ENCODE results near the gene ADAMTS17. TPM values are rescaled to one million over a fixed set of nuclear protein-coding genes. Genes with fewer than 3 reads are reported as not detected.

ADAMTS17 gene
- total RNA-seq, 4 donors from 2014 or later = 4.5 to 11.4 (median 6.6) TPM

DNA sequence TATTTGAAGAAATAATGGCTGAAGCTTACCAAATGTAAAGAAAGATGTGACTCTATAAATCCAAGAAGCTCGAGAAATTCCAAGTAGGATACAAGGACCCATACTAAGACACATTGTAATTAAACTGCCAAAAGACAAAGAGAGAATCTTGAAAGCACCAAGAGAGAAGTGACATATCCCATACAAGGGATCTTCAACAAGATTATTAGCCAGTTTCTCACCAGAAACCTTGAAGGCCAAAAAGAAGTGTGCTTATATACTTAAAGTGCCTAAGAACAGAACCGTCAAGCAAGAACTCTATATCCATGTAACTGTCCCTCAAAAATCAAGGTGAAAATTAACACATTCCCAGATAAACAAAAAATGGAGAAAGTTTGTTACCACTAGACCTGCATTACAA lies 220.5 kb downstream of the ADAMTS17 start:
- intact Hi-C loops (cut with DNase I) = no loop called here
- 83 to 94% methylated on average over 2 of the region's 2 CpGs for WGBS, 2 donors

GRCh38 chr15:100120111-100120510 lies 221.7 kb downstream of the ADAMTS17 start:
- Histone ChIP-seq H3K4me1 (peaks cover 0 to 7% (median 0%) of the 10 kb centered on the region in 3 donors), H3K4me3 (no peak overlapping the region), H3K36me3 (peaks cover 0 to 4% (median 0%) of the 10 kb centered on the region in 3 donors), H3K27me3 (no peaks in the 10 kb centered on the region), H3K27ac (no peak overlapping the region), H3K9me3 (peaks cover 0 to 30% (median 14%) of the 10 kb centered on the region in 3 donors)
- DNase-seq = no peak
- WGBS, 2 donors = 78 to 91% methylated on average over 1 of the region's 1 CpG
- intact Hi-C loops (cut with DNase I) = no loop called here
- TF ChIP-seq, protein P1, sequence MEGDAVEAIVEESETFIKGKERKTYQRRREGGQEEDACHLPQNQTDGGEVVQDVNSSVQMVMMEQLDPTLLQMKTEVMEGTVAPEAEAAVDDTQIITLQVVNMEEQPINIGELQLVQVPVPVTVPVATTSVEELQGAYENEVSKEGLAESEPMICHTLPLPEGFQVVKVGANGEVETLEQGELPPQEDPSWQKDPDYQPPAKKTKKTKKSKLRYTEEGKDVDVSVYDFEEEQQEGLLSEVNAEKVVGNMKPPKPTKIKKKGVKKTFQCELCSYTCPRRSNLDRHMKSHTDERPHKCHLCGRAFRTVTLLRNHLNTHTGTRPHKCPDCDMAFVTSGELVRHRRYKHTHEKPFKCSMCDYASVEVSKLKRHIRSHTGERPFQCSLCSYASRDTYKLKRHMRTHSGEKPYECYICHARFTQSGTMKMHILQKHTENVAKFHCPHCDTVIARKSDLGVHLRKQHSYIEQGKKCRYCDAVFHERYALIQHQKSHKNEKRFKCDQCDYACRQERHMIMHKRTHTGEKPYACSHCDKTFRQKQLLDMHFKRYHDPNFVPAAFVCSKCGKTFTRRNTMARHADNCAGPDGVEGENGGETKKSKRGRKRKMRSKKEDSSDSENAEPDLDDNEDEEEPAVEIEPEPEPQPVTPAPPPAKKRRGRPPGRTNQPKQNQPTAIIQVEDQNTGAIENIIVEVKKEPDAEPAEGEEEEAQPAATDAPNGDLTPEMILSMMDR (IDR thresholded peaks at IDR 0.05) = no peak
- TF ChIP-seq POLR2A (IDR thresholded peaks at IDR 0.05) = no peak

More for the DNA sequence above, 220.5 kb downstream of the ADAMTS17 start:
- peaks cover 0 to 11% (median 0%) of the 10 kb centered on the region in 3 donors for H3K4me1 ChIP-seq
- H3K27me3 ChIP-seq = no peaks in the 10 kb centered on the region
- DNase-seq = no peak
- H3K36me3 ChIP-seq = peaks cover 0 to 4% (median 0%) of the 10 kb centered on the region in 3 donors
- H3K27ac ChIP-seq = no peak overlapping the region
- H3K9me3 ChIP-seq = peaks cover 0 to 30% (median 14%) of the 10 kb centered on the region in 3 donors
- H3K4me3 ChIP-seq = no peak overlapping the region
- TF ChIP-seq, protein P1 (IDR thresholded peaks at IDR 0.05) = no peak
- no peak for TF ChIP-seq POLR2A (IDR thresholded peaks at IDR 0.05)

DNA sequence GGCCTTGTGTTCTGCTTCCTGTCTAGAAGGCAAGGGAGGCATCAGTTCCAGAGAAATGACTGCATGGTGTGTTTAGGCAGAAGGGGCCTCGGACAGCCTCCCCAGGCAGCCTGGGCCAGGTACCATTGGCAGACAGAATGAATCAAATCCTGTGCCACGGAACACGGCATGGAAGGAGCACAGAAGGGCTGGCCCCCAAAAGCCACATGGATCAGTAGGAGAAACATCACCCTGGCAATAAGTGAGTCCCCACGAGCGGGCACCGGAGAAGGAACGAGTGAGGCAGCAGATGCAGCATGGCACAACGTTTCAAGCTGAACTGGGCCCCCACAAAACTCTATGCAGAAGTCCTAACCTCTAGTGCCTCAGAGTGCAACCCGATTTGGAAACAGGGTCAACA lies 223.2 kb downstream of the ADAMTS17 start:
- peaks cover 0 to 14% (median 7%) of the 10 kb centered on the region in 3 donors for H3K4me1 ChIP-seq
- H3K27me3 ChIP-seq = no peaks in the 10 kb centered on the region
- no peak for DNase-seq
- H3K9me3 ChIP-seq = peaks cover 0 to 30% (median 14%) of the 10 kb centered on the region in 3 donors
- intact Hi-C loops (cut with DNase I) = no loop called here
- no peak for TF ChIP-seq POLR2A (IDR thresholded peaks at IDR 0.05)
- TF ChIP-seq, protein P1 (IDR thresholded peaks at IDR 0.05) = no peak
- H3K27ac ChIP-seq = no peak overlapping the region
- H3K4me3 ChIP-seq = no peak overlapping the region
- peaks cover 0 to 4% (median 0%) of the 10 kb centered on the region in 3 donors for H3K36me3 ChIP-seq
- 74 to 87% methylated on average over 9 of the region's 9 CpGs for WGBS, 2 donors

DNA sequence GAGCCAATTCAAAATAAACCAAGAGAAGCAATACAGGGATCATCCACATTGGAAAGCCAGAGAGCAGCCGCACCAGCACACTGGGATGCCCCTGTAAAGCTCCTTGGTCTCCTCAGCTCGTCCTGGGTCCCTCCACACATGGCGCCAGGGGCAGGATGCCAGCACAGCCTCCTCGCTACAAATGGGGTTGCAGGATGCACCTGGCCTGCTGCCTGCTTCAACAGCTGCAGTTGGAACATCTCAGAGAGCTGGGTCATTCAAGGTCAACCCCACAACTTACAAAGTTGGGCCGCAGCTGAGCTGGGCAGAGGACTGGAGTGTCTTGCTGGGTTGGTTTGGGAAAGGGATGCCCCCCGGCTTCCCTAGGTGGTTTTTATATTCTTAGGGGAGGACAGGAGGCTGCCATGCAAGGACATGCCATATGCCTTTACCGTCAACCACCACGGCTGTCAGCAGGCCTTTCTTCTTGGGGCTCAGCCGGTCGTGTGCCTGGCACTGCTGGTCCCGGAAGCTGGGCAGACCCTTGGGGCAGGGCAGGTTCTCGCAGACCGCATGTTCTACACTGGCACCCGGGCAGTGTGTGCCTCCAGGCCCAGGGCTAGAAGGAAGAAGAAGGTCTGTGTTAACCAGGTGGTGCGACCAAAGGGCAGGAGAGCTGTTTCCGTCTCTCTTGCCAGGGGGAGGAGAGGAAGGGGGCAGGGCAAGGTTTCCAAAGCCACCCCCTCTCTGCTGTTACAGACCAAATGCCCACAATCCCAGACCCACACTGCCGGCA lies 225.2 kb downstream of the ADAMTS17 start:
- intact Hi-C loops (cut with DNase I) = no loop called here
- peaks cover 0 to 22% (median 6%) of the 10 kb centered on the region in 3 donors for H3K9me3 ChIP-seq
- H3K27me3 ChIP-seq = no peaks in the 10 kb centered on the region
- TF ChIP-seq POLR2A (IDR thresholded peaks at IDR 0.05) = no peak
- TF ChIP-seq, protein P1 (IDR thresholded peaks at IDR 0.05) = no peak
- no peak overlapping the region for H3K4me3 ChIP-seq
- no peak overlapping the region for H3K27ac ChIP-seq
- no peak for DNase-seq
- H3K36me3 ChIP-seq = peaks cover 0 to 4% (median 0%) of the 10 kb centered on the region in 3 donors
- 89 to 93% methylated on average over 4 of the region's 17 CpGs for WGBS, 2 donors
- H3K4me1 ChIP-seq = peaks cover under 1 to 32% (median 13%) of the 10 kb centered on the region in 3 donors

GRCh38 chr15:100115711-100116090 lies 226.1 kb downstream of the ADAMTS17 start:
- no peak for TF ChIP-seq POLR2A (IDR thresholded peaks at IDR 0.05)
- TF ChIP-seq, protein P1 (IDR thresholded peaks at IDR 0.05) = no peak
- DNase-seq = no peak
- Histone ChIP-seq H3K4me1 (peaks cover 10 to 41% (median 22%) of the 10 kb centered on the region in 3 donors), H3K27me3 (no peaks in the 10 kb centered on the region), H3K4me3 (no peak overlapping the region), H3K9me3 (peaks cover 0 to 13% (median 0%) of the 10 kb centered on the region in 3 donors), H3K36me3 (peaks cover 0 to 4% (median 0%) of the 10 kb centered on the region in 3 donors), H3K27ac (peak overlapping the region in 1 of 4 donors; percentile 59)
- intact Hi-C loops (cut with DNase I) = no loop called here
- WGBS, 2 donors = 71 to 90% methylated on average over 6 of the region's 6 CpGs
